Stimulated activated naive CD8-positive, alpha-beta T cell treated with anti-CD3 and anti-CD28 coated beads, Interleukin-15, amount 100 ng/mL, for 72 hours (primary cell): ENCODE data around the gene SCAMP1.

Experiments
- ATAC-seq: fragments of 150-1000 bp; cut with Tn5 transposase; 2 replicates; pipeline ENCODE4 v1.10.0; 2021; ENCODE audit warnings: mild to moderate bottlenecking, moderate library complexity
- DNase-seq, 2 donors: peaks; one replicate each; pipeline ENCODE4 v3.0.0; 2021 to 2022
- H3K27ac Mint-ChIP-seq, 2 donors: one replicate each; pipeline ENCODE4 v1.8.0; 2022; ENCODE audit warnings: mild to moderate bottlenecking in 2 of 2, mixed read lengths in 2 of 2, moderate library complexity in 2 of 2
- H3K27me3 Mint-ChIP-seq: one replicate; pipeline ENCODE4 v1.8.0; 2022; ENCODE audit warnings: mixed read lengths
- H3K4me1 Mint-ChIP-seq: one replicate; pipeline ENCODE4 v1.8.0; 2022; ENCODE audit warnings: mild to moderate bottlenecking, mixed read lengths
- H3K4me3 Mint-ChIP-seq, 2 donors: one replicate each; pipeline ENCODE4 v1.8.0; 2022; ENCODE audit warnings: mild to moderate bottlenecking in 2 of 2, mixed read lengths in 2 of 2, moderate library complexity in 1 of 2
- H3K9me3 Mint-ChIP-seq, 2 donors: one replicate each; pipeline ENCODE4 v1.8.0; 2022; ENCODE audit warnings: mixed read lengths in 2 of 2

The SCAMP1 gene

GRCh38 chr5:78526049-78526525 is 165.7 kb downstream of the SCAMP1 start:
- ATAC-seq (no peak), DNase-seq (no peak)
- peaks cover 24% of the 10 kb centered on the region for H3K27me3 Mint-ChIP-seq
- no peaks in the 10 kb centered on the region for H3K9me3 Mint-ChIP-seq
- no peak overlapping the region for H3K27ac Mint-ChIP-seq
- no peaks in the 10 kb centered on the region for H3K4me1 Mint-ChIP-seq
- no peak overlapping the region for H3K4me3 Mint-ChIP-seq

GRCh38 chr5:78527054-78527859 is 166.8 kb downstream of the SCAMP1 start:
- ATAC-seq (no peak), DNase-seq (no peak)
- H3K27ac Mint-ChIP-seq, result no peak overlapping the region
- no peak overlapping the region for H3K4me3 Mint-ChIP-seq
- H3K4me1 Mint-ChIP-seq, result no peaks in the 10 kb centered on the region
- H3K9me3 Mint-ChIP-seq, result no peaks in the 10 kb centered on the region
- H3K27me3 Mint-ChIP-seq, result peaks cover 24% of the 10 kb centered on the region

GRCh38 chr5:78527925-78528324 is 167.5 kb downstream of the SCAMP1 start:
- no peak overlapping the region for H3K4me3 Mint-ChIP-seq
- DNase-seq (no peak), ATAC-seq (no peak)
- H3K27me3 Mint-ChIP-seq, result peaks cover 23% of the 10 kb centered on the region
- no peak overlapping the region for H3K27ac Mint-ChIP-seq
- no peaks in the 10 kb centered on the region for H3K4me1 Mint-ChIP-seq
- H3K9me3 Mint-ChIP-seq, result no peaks in the 10 kb centered on the region
